Heart left ventricle (tissue), 16 donors: ENCODE measurements around the gene ELF3. TPM values are rescaled to one million over a fixed set of nuclear protein-coding genes. Genes with fewer than 3 reads are reported as not detected.
A peak's percentile ranks its signal among the peaks of the same experiment; 100 is the strongest.
"Not testable (repeated sequence)": the region's sequence is repeated elsewhere in the genome, so short reads cannot be mapped to it uniquely, and the experiment has no call there.

Experiments used
- ATAC-seq, 4 donors: fragments of 200-7000 bp; cut with Tn5 transposase; one replicate each; pipeline ENCODE4 v1.9.1; 2020 to 2022; ENCODE audit warnings: moderate library complexity in 4 of 4, mild to moderate bottlenecking in 3 of 4, moderate number of reproducible peaks in 1 of 4
- DNase-seq, 5 donors: peaks; one replicate each; pipeline ENCODE4 v3.0.0-alpha.2; 2020
- H3K27ac ChIP-seq, 12 donors: fragments of 200-600 bp; sonication (generic) in 4 of 12; one replicate each; pipeline versions ENCODE4 v1.5.0 to v1.8.0; 2016 to 2022; ENCODE audit warnings: mild to moderate bottlenecking in 2 of 12
- H3K27me3 ChIP-seq, 9 donors: fragments of 200-600 bp; sonication (generic) in 2 of 9; one replicate each; pipeline versions ENCODE4 v1.5.1 to v1.8.0; 2016 to 2022; ENCODE audit warnings: mild to moderate bottlenecking in 3 of 9
- H3K36me3 ChIP-seq, 9 donors: fragments of 200-600 bp; sonication (generic) in 2 of 9; one replicate each; pipeline versions ENCODE4 v1.5.0 to v1.8.0; 2018 to 2022; ENCODE audit warnings: mild to moderate bottlenecking in 2 of 9
- H3K4me1 ChIP-seq, 12 donors: fragments of 200-600 bp; sonication (generic) in 4 of 12; one replicate each; pipeline versions ENCODE4 v1.5.0 to v1.8.0; 2016 to 2022; ENCODE audit warnings: mild to moderate bottlenecking in 3 of 12
- H3K4me3 ChIP-seq, 12 donors: fragments of 200-600 bp; sonication (generic) in 4 of 12; one replicate each; pipeline versions ENCODE4 v1.5.0 to v1.8.0; 2017 to 2022; ENCODE audit warnings: mild to moderate bottlenecking in 9 of 12, moderate library complexity in 4 of 12
- H3K9me3 ChIP-seq, 12 donors: fragments of 200-600 bp; sonication (generic) in 4 of 12; one replicate each; pipeline versions ENCODE4 v1.5.0 to v1.8.0; 2016 to 2022; ENCODE audit warnings: mild to moderate bottlenecking in 1 of 12
- CTCF ChIP-seq, 12 donors: fragments of 200-600 bp; sonication (generic) in 4 of 12; IDR thresholded peaks; one replicate each; pipeline versions ENCODE4 v1.5.0 to v1.8.0; 2018 to 2022; ENCODE audit warnings: antibody characterized with exemption in 12 of 12, mild to moderate bottlenecking in 5 of 12
- POLR2A ChIP-seq, 2 donors: fragments of 450-650 bp; IDR thresholded peaks; one replicate each; pipeline ENCODE4 v1.6.1; 2017; ENCODE audit warnings: antibody characterized with exemption in 2 of 2, mild to moderate bottlenecking in 2 of 2, moderate library complexity in 2 of 2
- WGBS, 4 donors: extraction: QIAGEN DNeasy Blood & Tissue Kit in 2 of 4; methylation state at CpG; one replicate each; pipeline versions ENCODE4 v1.1.5 to v1.1.7; 2013 to 2018; 5-methylcytosine and 5-hydroxymethylcytosine counted together
- intact Hi-C, 10 donors: fragments of 100-400 bp; cut with DNase I; formaldehyde crosslinking; loops; one replicate each; pipeline versions ENCODE4 v1.11.1 to v1.14.2; 2022
- polyA plus RNA-seq, 2 donors: library from polyadenylated mRNA; stranded (reverse); fragments of 200-250 nt; gene quantifications; one replicate each; pipeline ENCODE4 v1.2.3, GENCODE V29; 2013
- total RNA-seq, 9 donors: library from RNA; depleted of rRNA in 2 of 9; stranded (reverse); fragments of >200 nt in 2 of 9; fragmentation: NEBNext Ultra II Directional in 3 of 9; extraction: Animal tissue kit (Norgen Biotek cat#: 25700) in 3 of 9; gene quantifications; one replicate each; pipeline versions ENCODE4 v1.1.0 to v1.2.4, GENCODE V29; 2016 to 2023
- donor health status: ischemic (EF 13 %, LVEDD 7.1; RV severe dilation, severe dysfunction).
- donor health status: healthy with polysubstance abuse.
- donor health status: DM: no; HTN: yes; CAD: no.
- donor health status: DM: no; HTN: no; CAD: no.
- donor health status: ischemic (EF 25% LVEDD 6.9; RV normal size, moderate dysfunction).
- donor health status: ischemic (EF 25% LVEDD 5.7; RV mildly dilated, moderate dysfunction).
- donor health status: healthy.
- donor health status: DM: yes; HTN: yes; CAD: no.
- donor health status: ischemic (EF 35%, LVEDD 5.7; RV mildly dilated, moderate dysfunction).
- donor health status: nonischemic (EF 11% LVEDD 7.7; RV severe dilation, severe dysfunction).
- donor health status: DM: yes; HTN: yes; CAD: no.
- donor health status: PGD.
- donor health status: ischemic (EF 29% LVEDD 5.4; RV normal size, mild dysfunction).
- donor health status: nonischemic (EF 23%, LVEDD 6.1; RV moderate dilation, normal function).

The ELF3 gene
- total and polyA plus RNA-seq, 11 donors: 0.15 to 42.5 (median 0.69) TPM; not detected in 2

GRCh38 chr1:202054094-202054493, 43.7 kb downstream of the ELF3 start:
- no peaks in the 10 kb centered on the region for H3K36me3 ChIP-seq
- intact Hi-C loops: no loop called here
- WGBS, 4 donors: 91 to 93% (median 92%) methylated on average over 7 of the region's 7 CpGs
- ATAC-seq (no peak), DNase-seq (no peak)
- TF ChIP-seq CTCF (IDR thresholded peaks at IDR 0.05) (no peak), POLR2A (IDR thresholded peaks at IDR 0.05) (no peak)
- H3K27ac ChIP-seq: no peak overlapping the region
- H3K27me3 ChIP-seq: no peaks in the 10 kb centered on the region
- H3K4me3 ChIP-seq: no peak overlapping the region
- H3K4me1 ChIP-seq: peaks cover 0 to 5% (median 0%) of the 10 kb centered on the region in 12 donors
- H3K9me3 ChIP-seq: no peaks in the 10 kb centered on the region

- H3K36me3 ChIP-seq, H3K9me3 ChIP-seq, H3K4me1 ChIP-seq, H3K4me3 ChIP-seq, DNase-seq, H3K27ac ChIP-seq, H3K27me3 ChIP-seq, ATAC-seq: not testable (repeated sequence)
- 86 to 90% (median 89%) methylated on average over 4 of the region's 4 CpGs for WGBS, 4 donors
- intact Hi-C loops: loop anchor here in 1 of 10 donors (5.0 kb wide), 1 partner anchor 53 kb away; no protein-coding TSS in a partner anchor
Observed at GRCh38 chr1:202054673-202055072, 44.3 kb downstream of the ELF3 start.

GRCh38 chr1:202056644-202057334, 46.4 kb downstream of the ELF3 start:
- WGBS, 4 donors: 68 to 81% (median 70%) methylated on average over 8 to 17 of the region's 17 CpGs
- DNase-seq (peak; percentile 64 to 86 (median 80)), ATAC-seq (peak; percentile 95 to 98 (median 97))
- no peaks in the 10 kb centered on the region for H3K27me3 ChIP-seq
- peaks cover 0 to 5% (median 0%) of the 10 kb centered on the region in 12 donors for H3K4me1 ChIP-seq
- TF ChIP-seq POLR2A (IDR thresholded peaks at IDR 0.05) (no peak), CTCF (IDR thresholded peaks at IDR 0.05) (no peak)
- H3K4me3 ChIP-seq: no peak overlapping the region
- intact Hi-C loops: loop anchor here in 1 of 10 donors (5.0 kb wide), 1 partner anchor 51 kb away; no protein-coding TSS in a partner anchor
- no peaks in the 10 kb centered on the region for H3K9me3 ChIP-seq
- peak overlapping the region in 5 of 12 donors; percentile 18 to 55 (median 39) for H3K27ac ChIP-seq
- no peaks in the 10 kb centered on the region for H3K36me3 ChIP-seq

- intact Hi-C loops: loop anchor here in 1 of 10 donors (5.0 kb wide), 1 partner anchor 50 kb away; no protein-coding TSS in a partner anchor
Observed at GRCh38 chr1:202057335-202057704, 46.9 kb downstream of the ELF3 start.

GRCh38 chr1:202058001-202058908, 47.9 kb downstream of the ELF3 start:
- Histone ChIP-seq H3K36me3 (no peaks in the 10 kb centered on the region), H3K4me1 (peaks cover 0 to 5% (median 0%) of the 10 kb centered on the region in 12 donors), H3K4me3 (no peak overlapping the region), H3K9me3 (no peaks in the 10 kb centered on the region), H3K27ac (no peak overlapping the region), H3K27me3 (no peaks in the 10 kb centered on the region)
- DNase-seq: no peak
- TF ChIP-seq POLR2A (IDR thresholded peaks at IDR 0.05) (no peak), CTCF (IDR thresholded peaks at IDR 0.05) (no peak)
- no peak for ATAC-seq
- 92 to 100% (median 97%) methylated on average over 3 of the region's 3 CpGs for WGBS, 4 donors
- intact Hi-C loops: loop anchor here in 1 of 10 donors (5.0 kb wide), 1 partner anchor 49 kb away; no protein-coding TSS in a partner anchor

More at GRCh38 chr1:202057335-202057704, 46.9 kb downstream of the ELF3 start:
- 66 to 78% (median 77%) methylated on average over 6 of the region's 6 CpGs for whole genome bisulfite sequencing, 4 donors
- not testable (repeated sequence) for H3K27me3 ChIP-seq, H3K9me3 ChIP-seq, ATAC-seq, H3K4me1 ChIP-seq, H3K36me3 ChIP-seq, DNase-seq, H3K4me3 ChIP-seq
- peak overlapping the region in 4 of 12 donors; percentile 18 to 55 (median 42) for H3K27ac ChIP-seq
